Fibroblast of lung (primary cell): ENCODE results near the gene STK32A. TPM values are rescaled to one million over a fixed set of nuclear protein-coding genes. Genes with fewer than 3 reads are reported as not detected.

Experiments
- DNase-seq, 2 donors: peaks; one replicate each; pipeline versions ENCODE4 v3.0.0 to v3.0.0-alpha.2; 2010; ENCODE audit warnings: low read depth in 2 of 2
- H2AFZ ChIP-seq: 2 replicates; pipeline ENCODE4 v1.5.1; 2012; ENCODE audit warnings: low read length, control low read depth, inconsistent platforms
- H3K27ac ChIP-seq: 2 replicates; pipeline ENCODE4 v1.5.1; 2011; ENCODE audit warnings: low read length, control low read depth; ENCODE audit not compliant: insufficient read depth
- H3K27me3 ChIP-seq: 2 replicates; pipeline ENCODE4 v1.5.1; 2011; ENCODE audit warnings: mild to moderate bottlenecking, low read length; ENCODE audit not compliant: control insufficient read depth, insufficient read depth
- H3K36me3 ChIP-seq: 2 replicates; pipeline ENCODE4 v1.5.1; 2011; ENCODE audit warnings: low read length; ENCODE audit not compliant: control insufficient read depth, insufficient read depth
- H3K4me1 ChIP-seq: 2 replicates; pipeline ENCODE4 v1.5.1; 2011; ENCODE audit warnings: low read length; ENCODE audit not compliant: control insufficient read depth, insufficient read depth; ENCODE audit errors: extremely low read depth
- H3K4me2 ChIP-seq: 2 replicates; pipeline ENCODE4 v1.5.1; 2011; ENCODE audit warnings: low read length, control low read depth; ENCODE audit not compliant: insufficient read depth; ENCODE audit errors: extremely low read depth
- H3K4me3 ChIP-seq, 4 experiments: fragments of 200-600 bp in 1 of 4; sonication (generic) in 1 of 4; replicated peaks in 1 of 4; 2 replicates each; pipeline ENCODE4 v1.5.1; 2011 to 2016; ENCODE audit warnings: low read length in 4 of 4, low read depth in 3 of 4, mild to moderate bottlenecking in 3 of 4, control low read depth in 2 of 4, inconsistent platforms in 1 of 4, mixed read lengths in 1 of 4; ENCODE audit not compliant: insufficient read depth in 1 of 4; ENCODE audit errors: control extremely low read depth in 1 of 4
- H3K79me2 ChIP-seq: 2 replicates; pipeline ENCODE4 v1.5.1; 2012; ENCODE audit warnings: mild to moderate bottlenecking, low read length, inconsistent platforms; ENCODE audit not compliant: control insufficient read depth, insufficient read depth
- H3K9ac ChIP-seq: 2 replicates; pipeline ENCODE4 v1.5.1; 2011; ENCODE audit warnings: mild to moderate bottlenecking, low read length, control low read depth; ENCODE audit not compliant: insufficient read depth
- H3K9me3 ChIP-seq: 2 replicates; pipeline ENCODE4 v1.5.1; 2012; ENCODE audit warnings: low read depth, low read length; ENCODE audit not compliant: control insufficient read depth, insufficient read depth
- H4K20me1 ChIP-seq: 2 replicates; pipeline ENCODE4 v1.5.1; 2011; ENCODE audit warnings: low read length; ENCODE audit not compliant: control insufficient read depth, insufficient read depth; ENCODE audit errors: extremely low read depth
- EZH2 ChIP-seq: IDR thresholded peaks from 2 replicates; pipeline ENCODE4 v1.5.1; 2012; ENCODE audit warnings: low read length, control low read depth, mild to moderate bottlenecking; ENCODE audit errors: missing control alignments
- polyA plus RNA-seq, 2 donors: library from polyadenylated mRNA; depleted of rRNA in 1 of 2; stranded (reverse) in 1 of 2; unstranded in 1 of 2; fragments of >200 nt; gene quantifications; 2 replicates each; pipeline ENCODE4 v1.2.1, GENCODE V29; 2011 to 2012; ENCODE audit warnings: missing spikeins in 1 of 2
- total RNA-seq: library from RNA; depleted of rRNA; stranded (reverse); fragments of >200 nt; gene quantifications from 2 replicates; pipeline ENCODE4 v1.2.1, GENCODE V29; 2014
- TF ChIP-seq, protein P1 (sequence below), 2 donors: IDR thresholded peaks in 1 of 2; conservative IDR thresholded peaks in 1 of 2; 1 replicate in 1 of 2; 2 replicates in 1 of 2; pipeline ENCODE4 v1.5.1; 2011 to 2012; ENCODE audit warnings: low read length in 2 of 2, control low read depth in 1 of 2, inconsistent platforms in 1 of 2, low read depth in 1 of 2, mild to moderate bottlenecking in 1 of 2

STK32A gene
- total and polyA plus RNA-seq, 2 donors (not counting 1 experiment from before 2014, with no cell fraction given): 0.30 to 2.5 TPM

GRCh38 chr5:147397616-147398015 is 162.8 kb downstream of the STK32A start:
- TF ChIP-seq, protein P1, sequence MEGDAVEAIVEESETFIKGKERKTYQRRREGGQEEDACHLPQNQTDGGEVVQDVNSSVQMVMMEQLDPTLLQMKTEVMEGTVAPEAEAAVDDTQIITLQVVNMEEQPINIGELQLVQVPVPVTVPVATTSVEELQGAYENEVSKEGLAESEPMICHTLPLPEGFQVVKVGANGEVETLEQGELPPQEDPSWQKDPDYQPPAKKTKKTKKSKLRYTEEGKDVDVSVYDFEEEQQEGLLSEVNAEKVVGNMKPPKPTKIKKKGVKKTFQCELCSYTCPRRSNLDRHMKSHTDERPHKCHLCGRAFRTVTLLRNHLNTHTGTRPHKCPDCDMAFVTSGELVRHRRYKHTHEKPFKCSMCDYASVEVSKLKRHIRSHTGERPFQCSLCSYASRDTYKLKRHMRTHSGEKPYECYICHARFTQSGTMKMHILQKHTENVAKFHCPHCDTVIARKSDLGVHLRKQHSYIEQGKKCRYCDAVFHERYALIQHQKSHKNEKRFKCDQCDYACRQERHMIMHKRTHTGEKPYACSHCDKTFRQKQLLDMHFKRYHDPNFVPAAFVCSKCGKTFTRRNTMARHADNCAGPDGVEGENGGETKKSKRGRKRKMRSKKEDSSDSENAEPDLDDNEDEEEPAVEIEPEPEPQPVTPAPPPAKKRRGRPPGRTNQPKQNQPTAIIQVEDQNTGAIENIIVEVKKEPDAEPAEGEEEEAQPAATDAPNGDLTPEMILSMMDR (conservative IDR thresholded peaks at IDR 0.05 in 1 of 2, IDR thresholded peaks at IDR 0.05 in 1 of 2; ENCODE audit: low read depth in 1 of 2, low read length in 2 of 2): peak in 1 of 2 donors; percentile 9
- TF ChIP-seq EZH2: no peak
- no peak for DNase-seq

GRCh38 chr5:147398860-147399259 is 164.0 kb downstream of the STK32A start:
- no peaks in the 10 kb centered on the region for H3K9me3 ChIP-seq
- no peaks in the 10 kb centered on the region for H3K79me2 ChIP-seq
- TF ChIP-seq, protein P1 (conservative IDR thresholded peaks at IDR 0.05 in 1 of 2, IDR thresholded peaks at IDR 0.05 in 1 of 2; ENCODE audit: low read depth in 1 of 2, low read length in 2 of 2): no peak
- no peak overlapping the region for H3K9ac ChIP-seq
- H3K4me3 ChIP-seq: no peak overlapping the region
- no peak overlapping the region for H3K27ac ChIP-seq
- H4K20me1 ChIP-seq: no peaks in the 10 kb centered on the region
- DNase-seq: peak in 1 of 2 donors; percentile 64
- H3K4me1 ChIP-seq: peaks cover 11% of the 10 kb centered on the region
- H3K27me3 ChIP-seq: no peaks in the 10 kb centered on the region
- H3K36me3 ChIP-seq: peaks cover 6% of the 10 kb centered on the region
- no peak overlapping the region for H3K4me2 ChIP-seq
- no peak overlapping the region for H2AFZ ChIP-seq

More at GRCh38 chr5:147397616-147398015, 162.8 kb downstream of the STK32A start:
- Histone ChIP-seq H3K36me3 (peaks cover 11% of the 10 kb centered on the region), H3K9ac (no peak overlapping the region), H3K79me2 (no peaks in the 10 kb centered on the region), H3K27ac (no peak overlapping the region), H4K20me1 (no peaks in the 10 kb centered on the region), H2AFZ (no peak overlapping the region), H3K4me1 (peaks cover 3% of the 10 kb centered on the region), H3K4me2 (no peak overlapping the region), H3K9me3 (no peaks in the 10 kb centered on the region), H3K27me3 (no peaks in the 10 kb centered on the region), H3K4me3 (no peak overlapping the region)

DNA sequence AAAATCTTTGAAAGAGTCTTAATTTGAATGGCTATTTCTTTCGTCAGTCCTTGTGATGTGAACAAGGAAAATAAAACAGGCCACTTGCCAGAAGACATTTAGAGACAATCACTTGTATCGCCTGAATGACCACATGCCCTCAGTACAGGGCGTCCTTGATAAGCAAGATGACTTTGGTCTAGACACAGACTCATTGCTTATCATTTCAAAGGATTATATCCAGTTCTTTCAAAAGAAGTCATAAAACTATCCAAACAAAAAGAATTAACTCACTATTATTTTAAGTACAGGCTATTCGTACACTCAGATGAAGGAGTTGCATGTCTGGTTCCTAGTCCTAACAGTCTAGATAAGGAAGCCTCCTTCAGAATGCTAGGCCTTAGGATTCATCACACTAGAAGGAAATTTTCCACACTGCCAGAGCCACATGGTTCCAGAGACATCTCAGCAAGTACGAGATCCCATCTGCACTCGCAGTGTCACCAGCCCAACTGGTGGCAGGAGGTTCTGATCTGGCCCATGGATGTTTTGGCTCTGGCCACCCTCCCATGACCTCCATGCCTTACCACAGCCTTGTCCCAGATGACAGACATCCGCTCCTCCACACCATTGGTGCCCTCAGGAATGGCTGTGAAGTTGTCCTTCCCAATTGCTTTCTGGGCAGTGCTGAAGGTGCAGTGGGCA is 165.4 kb downstream of the STK32A start:
- Histone ChIP-seq H2AFZ (no peak overlapping the region), H3K27me3 (no peaks in the 10 kb centered on the region), H3K79me2 (no peaks in the 10 kb centered on the region), H3K9ac (no peak overlapping the region), H3K4me3 (no peak overlapping the region), H3K4me2 (no peak overlapping the region), H3K36me3 (peaks cover 8% of the 10 kb centered on the region), H4K20me1 (no peaks in the 10 kb centered on the region), H3K4me1 (peaks cover 21% of the 10 kb centered on the region), H3K9me3 (no peaks in the 10 kb centered on the region), H3K27ac (no peak overlapping the region)
- no peak for TF ChIP-seq EZH2
- TF ChIP-seq, protein P1 (conservative IDR thresholded peaks at IDR 0.05 in 1 of 2, IDR thresholded peaks at IDR 0.05 in 1 of 2; ENCODE audit: low read depth in 1 of 2, low read length in 2 of 2): no peak
- peak in 1 of 2 donors; percentile 45 for DNase-seq
